SK-N-SH (cell line): ENCODE measurements around the gene EFEMP2.

Experiments
- CHD2 ChIP-seq: fragments of 150-350 bp; IDR thresholded peaks from 2 replicates; pipeline ENCODE4 v1.6.1; 2018; ENCODE audit warnings: low read length; ENCODE audit not compliant: partially characterized antibody
- EZH2phosphoT487 ChIP-seq: fragments of 200-600 bp; sonication (generic); IDR thresholded peaks from 2 replicates; pipeline ENCODE4 v1.6.1; 2017; ENCODE audit warnings: low read depth, mixed run types, mild to moderate bottlenecking, antibody characterized with exemption, moderate library complexity, borderline replicate concordance
- FOSL2 ChIP-seq: IDR thresholded peaks from 2 replicates; pipeline ENCODE4 v1.4.0; 2012; ENCODE audit warnings: low read depth, mild to moderate bottlenecking, moderate library complexity, borderline replicate concordance
- JUND ChIP-seq: IDR thresholded peaks from 2 replicates; pipeline ENCODE4 v1.4.0; 2012
- MXI1 ChIP-seq: IDR thresholded peaks from 2 replicates; pipeline ENCODE4 v1.6.1; 2012; ENCODE audit warnings: mild to moderate bottlenecking, low read depth, low read length, improper control_type of control experiment
- POLR2AphosphoS5 ChIP-seq: IDR thresholded peaks from 2 replicates; pipeline ENCODE4 v1.6.1; 2012; ENCODE audit warnings: low read depth, low read length
- RAD21 ChIP-seq: IDR thresholded peaks from 2 replicates; pipeline ENCODE4 v1.6.1; 2012; ENCODE audit warnings: mild to moderate bottlenecking, low read length
- RFX5 ChIP-seq: IDR thresholded peaks from 2 replicates; pipeline ENCODE4 v1.6.1; 2012; ENCODE audit warnings: mild to moderate bottlenecking, improper control_type of control experiment, low read length
- TAF1 ChIP-seq: IDR thresholded peaks from 2 replicates; pipeline ENCODE4 v1.6.1; 2012; ENCODE audit warnings: low read depth, mild to moderate bottlenecking, low read length, moderate library complexity, borderline replicate concordance
- TF ChIP-seq, protein P1 (sequence below): fragments of 200-600 bp; sonication (generic); IDR thresholded peaks from 2 replicates; pipeline ENCODE4 v1.6.1; 2017; ENCODE audit warnings: antibody characterized with exemption, mild to moderate bottlenecking, moderate library complexity
- TF ChIP-seq, protein P2 (sequence below): fragments of 150-350 bp; IDR thresholded peaks from 2 replicates; pipeline ENCODE4 v1.6.1; 2016; ENCODE audit warnings: mild to moderate bottlenecking, low read depth, low read length

DNA sequence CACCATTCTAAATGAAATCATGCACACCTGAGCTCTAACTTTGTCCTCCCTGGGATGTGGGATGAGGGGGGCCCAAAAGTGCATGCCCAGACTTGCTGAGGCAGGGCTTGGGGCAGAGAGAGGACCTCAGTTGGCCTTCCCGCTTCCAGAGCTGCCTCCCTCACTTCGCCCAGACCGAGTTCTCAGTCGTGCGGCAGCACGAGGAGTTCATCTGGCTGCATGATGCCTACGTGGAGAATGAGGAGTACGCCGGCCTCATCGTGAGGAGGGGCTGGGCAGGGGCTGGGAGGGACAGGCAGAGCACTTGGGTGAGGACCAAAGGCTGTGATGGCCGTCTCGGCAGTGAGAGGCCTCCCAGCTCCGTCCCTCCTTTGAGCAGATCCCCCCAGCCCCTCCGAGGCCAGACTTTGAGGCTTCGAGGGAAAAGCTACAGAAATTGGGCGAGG lies 22.8 kb downstream of the EFEMP2 start:
- TF ChIP-seq POLR2AphosphoS5 (no peak), MXI1 (no peak), CHD2 (no peak), RFX5 (no peak), RAD21 (no peak), TAF1 (no peak), JUND (no peak), FOSL2 (no peak), EZH2phosphoT487 (no peak)
- TF ChIP-seq, protein P1, sequence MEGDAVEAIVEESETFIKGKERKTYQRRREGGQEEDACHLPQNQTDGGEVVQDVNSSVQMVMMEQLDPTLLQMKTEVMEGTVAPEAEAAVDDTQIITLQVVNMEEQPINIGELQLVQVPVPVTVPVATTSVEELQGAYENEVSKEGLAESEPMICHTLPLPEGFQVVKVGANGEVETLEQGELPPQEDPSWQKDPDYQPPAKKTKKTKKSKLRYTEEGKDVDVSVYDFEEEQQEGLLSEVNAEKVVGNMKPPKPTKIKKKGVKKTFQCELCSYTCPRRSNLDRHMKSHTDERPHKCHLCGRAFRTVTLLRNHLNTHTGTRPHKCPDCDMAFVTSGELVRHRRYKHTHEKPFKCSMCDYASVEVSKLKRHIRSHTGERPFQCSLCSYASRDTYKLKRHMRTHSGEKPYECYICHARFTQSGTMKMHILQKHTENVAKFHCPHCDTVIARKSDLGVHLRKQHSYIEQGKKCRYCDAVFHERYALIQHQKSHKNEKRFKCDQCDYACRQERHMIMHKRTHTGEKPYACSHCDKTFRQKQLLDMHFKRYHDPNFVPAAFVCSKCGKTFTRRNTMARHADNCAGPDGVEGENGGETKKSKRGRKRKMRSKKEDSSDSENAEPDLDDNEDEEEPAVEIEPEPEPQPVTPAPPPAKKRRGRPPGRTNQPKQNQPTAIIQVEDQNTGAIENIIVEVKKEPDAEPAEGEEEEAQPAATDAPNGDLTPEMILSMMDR: no peak
- TF ChIP-seq, protein P2, sequence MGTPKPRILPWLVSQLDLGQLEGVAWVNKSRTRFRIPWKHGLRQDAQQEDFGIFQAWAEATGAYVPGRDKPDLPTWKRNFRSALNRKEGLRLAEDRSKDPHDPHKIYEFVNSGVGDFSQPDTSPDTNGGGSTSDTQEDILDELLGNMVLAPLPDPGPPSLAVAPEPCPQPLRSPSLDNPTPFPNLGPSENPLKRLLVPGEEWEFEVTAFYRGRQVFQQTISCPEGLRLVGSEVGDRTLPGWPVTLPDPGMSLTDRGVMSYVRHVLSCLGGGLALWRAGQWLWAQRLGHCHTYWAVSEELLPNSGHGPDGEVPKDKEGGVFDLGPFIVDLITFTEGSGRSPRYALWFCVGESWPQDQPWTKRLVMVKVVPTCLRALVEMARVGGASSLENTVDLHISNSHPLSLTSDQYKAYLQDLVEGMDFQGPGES: no peak
